Measurements from ENCODE around the gene DTWD1.

The DTWD1 gene

GRCh38 chr15:49669288-49669687 is 48.4 kb downstream of the DTWD1 start:
- no peak for TF ChIP-seq CTCF (IDR thresholded peaks at IDR 0.05; ENCODE audit: insufficient read depth, low read length, poor library complexity, severe bottlenecking)
- Histone ChIP-seq H3K36me3 (ENCODE audit: control insufficient read depth, insufficient read depth, low read length) (no peaks in the 10 kb centered on the region), H3K27me3 (replicated peaks; ENCODE audit: control insufficient read depth, insufficient read depth, low read length) (no peaks in the 10 kb centered on the region), H3K4me3 (replicated peaks; ENCODE audit: low read depth, low read length) (no peak overlapping the region)
- DNase-seq (ENCODE audit: extremely low read depth, insufficient read length): no peak

- Histone ChIP-seq H3K36me3 (ENCODE audit: control insufficient read depth, insufficient read depth, low read length) (no peaks in the 10 kb centered on the region), H3K27me3 (replicated peaks; ENCODE audit: control insufficient read depth, insufficient read depth, low read length) (no peaks in the 10 kb centered on the region), H3K4me3 (replicated peaks; ENCODE audit: low read depth, low read length) (no peak overlapping the region)
- TF ChIP-seq CTCF (IDR thresholded peaks at IDR 0.05; ENCODE audit: insufficient read depth, low read length, poor library complexity, severe bottlenecking): no peak
- DNase-seq (ENCODE audit: extremely low read depth, insufficient read length): no peak
Measured at GRCh38 chr15:49673861-49674260, 53.0 kb downstream of the DTWD1 start.

GRCh38 chr15:49674370-49674769 is 53.5 kb downstream of the DTWD1 start:
- no peak for DNase-seq (ENCODE audit: extremely low read depth, insufficient read length)
- no peak overlapping the region for H3K4me3 ChIP-seq (replicated peaks; ENCODE audit: low read depth, low read length)
- H3K36me3 ChIP-seq (ENCODE audit: control insufficient read depth, insufficient read depth, low read length): no peaks in the 10 kb centered on the region
- H3K27me3 ChIP-seq (replicated peaks; ENCODE audit: control insufficient read depth, insufficient read depth, low read length): no peaks in the 10 kb centered on the region
- TF ChIP-seq CTCF (IDR thresholded peaks at IDR 0.05; ENCODE audit: insufficient read depth, low read length, poor library complexity, severe bottlenecking): no peak

GRCh38 chr15:49675041-49675440 is 54.2 kb downstream of the DTWD1 start:
- H3K27me3 ChIP-seq (replicated peaks; ENCODE audit: control insufficient read depth, insufficient read depth, low read length): no peaks in the 10 kb centered on the region
- H3K4me3 ChIP-seq (replicated peaks; ENCODE audit: low read depth, low read length): no peak overlapping the region
- no peak for TF ChIP-seq CTCF (IDR thresholded peaks at IDR 0.05; ENCODE audit: insufficient read depth, low read length, poor library complexity, severe bottlenecking)
- no peaks in the 10 kb centered on the region for H3K36me3 ChIP-seq (ENCODE audit: control insufficient read depth, insufficient read depth, low read length)
- no peak for DNase-seq (ENCODE audit: extremely low read depth, insufficient read length)

- no peak for TF ChIP-seq CTCF (IDR thresholded peaks at IDR 0.05; ENCODE audit: insufficient read depth, low read length, poor library complexity, severe bottlenecking)
- Histone ChIP-seq H3K27me3 (replicated peaks; ENCODE audit: control insufficient read depth, insufficient read depth, low read length) (no peaks in the 10 kb centered on the region), H3K36me3 (ENCODE audit: control insufficient read depth, insufficient read depth, low read length) (no peaks in the 10 kb centered on the region), H3K4me3 (replicated peaks; ENCODE audit: low read depth, low read length) (no peak overlapping the region)
- no peak for DNase-seq (ENCODE audit: extremely low read depth, insufficient read length)
Measured at GRCh38 chr15:49678655-49679054, 57.8 kb downstream of the DTWD1 start.

- Histone ChIP-seq H3K27me3 (replicated peaks; ENCODE audit: control insufficient read depth, insufficient read depth, low read length) (no peaks in the 10 kb centered on the region), H3K36me3 (ENCODE audit: control insufficient read depth, insufficient read depth, low read length) (no peaks in the 10 kb centered on the region), H3K4me3 (replicated peaks; ENCODE audit: low read depth, low read length) (no peak overlapping the region)
- DNase-seq (ENCODE audit: extremely low read depth, insufficient read length): no peak
- no peak for TF ChIP-seq CTCF (IDR thresholded peaks at IDR 0.05; ENCODE audit: insufficient read depth, low read length, poor library complexity, severe bottlenecking)
Measured at GRCh38 chr15:49686599-49686998, 65.8 kb downstream of the DTWD1 start.
